HG03280 (cell line): ENCODE measurements around the gene SYCE3.

Source experiments
- ATAC-seq: cut with Tn5 transposase; IDR thresholded peaks from one replicate; pipeline ENCODE4 v1.9.1; 2021; ENCODE audit warnings: mild to moderate bottlenecking, moderate library complexity; ENCODE audit not compliant: unreplicated experiment

The SYCE3 gene

DNA sequence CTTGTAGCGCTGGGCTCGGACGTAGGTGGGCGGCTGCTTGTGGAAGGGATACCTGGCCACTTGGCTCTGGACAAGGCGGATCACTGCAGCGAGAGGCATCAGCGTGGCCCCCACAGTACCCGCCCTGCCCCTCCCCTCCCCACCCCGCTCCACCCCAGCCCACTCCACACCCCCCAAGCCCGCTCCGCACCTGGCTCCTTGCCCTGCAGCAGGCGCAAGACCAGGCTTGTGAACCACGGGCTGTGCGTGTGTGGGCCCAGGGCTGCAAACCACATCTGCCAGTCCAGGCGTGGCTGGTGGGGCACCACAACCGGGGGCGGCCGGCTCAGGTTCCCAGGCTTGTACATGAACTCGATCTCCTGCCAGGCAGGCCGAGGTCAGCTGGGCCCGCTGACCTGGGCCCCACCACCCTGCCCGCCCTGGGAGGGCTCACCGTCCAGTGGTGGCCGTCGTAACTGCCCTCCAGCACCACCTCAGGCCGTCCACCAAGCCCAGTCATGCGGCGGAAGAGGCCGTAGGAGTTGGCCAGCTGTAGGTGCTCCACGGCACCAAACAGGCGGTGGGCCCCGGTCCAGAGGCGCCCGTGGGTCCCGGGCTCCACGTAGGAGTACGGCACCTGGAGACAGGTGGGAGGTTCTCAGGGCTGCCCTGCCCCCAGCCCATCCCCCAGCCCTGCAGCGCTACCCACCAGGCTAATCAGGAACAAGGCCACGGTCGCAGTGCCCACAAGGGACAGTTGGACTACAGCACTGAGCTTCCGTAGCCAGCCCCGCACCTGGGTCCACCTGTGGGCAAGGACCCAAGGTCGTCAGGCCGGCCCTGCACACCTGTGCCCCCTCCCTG is 58.1 kb downstream of the SYCE3 start:
- no peak for ATAC-seq

DNA sequence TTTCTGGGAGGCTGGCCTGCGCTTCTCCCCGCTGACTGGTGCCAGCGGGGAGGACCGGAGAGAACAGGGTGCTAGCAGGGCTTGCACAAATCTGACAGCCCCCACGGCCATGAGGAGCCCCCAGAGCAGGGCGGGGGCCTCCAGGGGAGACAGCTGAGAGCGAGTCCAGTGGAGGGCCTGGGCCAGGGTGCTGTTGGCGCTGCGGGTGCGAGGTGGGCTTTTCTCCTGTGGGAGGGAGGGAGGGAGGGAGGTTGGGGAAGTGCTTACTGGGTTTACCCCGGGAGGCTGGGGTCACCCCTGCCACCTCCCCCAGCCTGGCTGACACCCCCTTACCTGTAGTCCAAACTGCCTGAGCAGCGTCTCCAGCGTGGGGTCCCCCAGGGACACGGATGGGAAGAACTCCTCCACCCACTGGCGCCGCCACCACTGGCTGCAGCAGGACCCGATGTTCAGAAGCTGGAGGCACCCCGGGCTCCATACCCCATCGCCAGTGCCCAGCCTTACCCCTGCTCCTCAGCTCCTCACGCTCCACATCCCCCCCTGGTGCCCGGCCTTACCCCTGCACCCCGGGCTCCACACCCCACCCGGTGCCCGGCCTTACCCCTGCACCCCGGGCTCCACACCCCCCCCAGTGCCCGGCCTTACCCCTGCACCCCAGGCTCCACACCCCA is 59.1 kb downstream of the SYCE3 start:
- ATAC-seq, result no peak

DNA sequence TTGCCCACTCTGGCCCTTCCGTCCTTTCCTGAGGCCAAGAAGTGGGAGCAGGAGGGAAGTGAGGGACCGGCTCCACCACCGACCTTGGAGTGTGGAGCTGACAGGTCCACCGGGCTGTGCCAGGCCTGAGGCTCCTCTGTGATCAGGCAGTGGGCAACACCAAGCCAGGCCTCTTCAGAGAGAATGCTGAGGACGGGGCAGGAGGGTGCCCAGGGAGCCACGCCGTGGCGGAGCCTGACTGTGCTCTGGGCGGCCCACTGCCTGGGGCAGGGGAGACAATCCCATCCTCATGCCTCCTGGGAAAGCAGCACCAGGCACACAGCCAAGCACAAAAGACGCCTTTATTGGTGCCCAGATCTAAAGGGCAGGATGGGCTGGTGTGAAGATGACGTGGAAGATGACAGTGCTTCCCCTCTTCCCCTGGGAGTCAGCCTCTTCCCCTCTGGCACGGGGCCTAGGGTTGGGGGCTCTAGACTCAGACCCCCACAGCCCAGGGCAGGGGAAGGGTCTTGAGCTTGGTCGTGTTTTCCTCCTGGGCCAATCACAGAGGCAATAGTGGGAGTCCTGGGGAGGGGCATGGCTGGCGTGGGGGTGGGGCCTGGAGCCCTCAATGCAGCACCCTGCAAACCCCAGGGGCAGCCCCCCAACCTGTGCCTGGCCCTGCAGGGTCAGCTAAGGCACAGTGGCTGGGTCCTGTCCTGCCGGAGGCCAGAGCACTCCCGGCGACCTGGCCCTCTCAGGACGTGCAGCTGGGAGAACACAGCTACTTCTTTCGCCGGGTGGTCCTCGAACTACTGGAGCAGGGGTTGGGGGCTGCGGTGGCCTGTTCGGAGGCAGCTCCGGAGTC is 59.9 kb downstream of the SYCE3 start:
- no peak for ATAC-seq

DNA sequence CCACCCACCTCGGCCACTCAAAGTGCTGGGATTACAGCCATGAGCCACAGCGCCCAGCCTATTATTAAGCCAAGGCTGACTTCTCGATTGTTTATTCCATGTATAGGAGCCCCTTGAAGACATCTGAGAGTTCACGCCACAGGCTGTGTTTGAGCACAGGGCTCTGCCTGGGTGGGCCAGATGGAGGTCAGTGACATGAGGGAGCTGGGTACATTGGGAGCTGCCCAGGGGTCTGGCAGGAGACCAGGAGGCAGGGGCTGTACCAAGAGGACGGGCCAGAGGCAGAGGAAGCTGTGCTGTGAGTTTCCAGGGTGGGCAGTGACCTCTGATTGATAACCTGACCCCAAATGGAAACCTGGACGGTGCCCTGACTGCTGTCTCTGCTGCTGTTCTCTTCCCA is 60.6 kb downstream of the SYCE3 start:
- ATAC-seq, result no peak
